NCI-H748 (cell line): ENCODE measurements around the gene KRTAP10-5.
A peak's percentile ranks its signal among the peaks of the same experiment; 100 is the strongest.
"Not testable (repeated sequence)": the region's sequence is repeated elsewhere in the genome, so short reads cannot be mapped to it uniquely, and the experiment has no call there.

ENCODE experiments used
- DNase-seq: peaks from one replicate; lab custom pipeline; 2025; ENCODE audit not compliant: unreplicated experiment; lab: John Stamatoyannopoulos, UW

The KRTAP10-5 gene

DNA sequence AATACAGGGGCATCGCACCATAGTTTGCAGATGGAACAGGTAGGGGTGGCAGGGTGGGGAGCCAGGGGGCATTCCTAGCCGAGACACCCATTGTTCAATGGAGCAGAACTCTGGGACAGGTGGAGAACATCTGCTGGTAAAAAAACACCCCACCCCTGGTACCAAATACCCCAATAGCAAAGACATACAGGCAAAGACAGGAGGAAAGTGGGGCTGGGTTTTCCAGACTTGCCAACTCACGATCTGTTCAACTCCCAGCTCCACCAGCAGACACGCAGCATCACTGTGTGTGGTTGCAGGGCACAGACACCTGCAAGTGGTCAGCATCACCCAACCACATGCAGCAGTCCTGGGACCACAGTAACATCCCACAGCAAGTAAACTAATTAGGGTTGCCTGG lies 31.1 kb upstream of the KRTAP10-5 start:
- DNase-seq = no peak

DNA sequence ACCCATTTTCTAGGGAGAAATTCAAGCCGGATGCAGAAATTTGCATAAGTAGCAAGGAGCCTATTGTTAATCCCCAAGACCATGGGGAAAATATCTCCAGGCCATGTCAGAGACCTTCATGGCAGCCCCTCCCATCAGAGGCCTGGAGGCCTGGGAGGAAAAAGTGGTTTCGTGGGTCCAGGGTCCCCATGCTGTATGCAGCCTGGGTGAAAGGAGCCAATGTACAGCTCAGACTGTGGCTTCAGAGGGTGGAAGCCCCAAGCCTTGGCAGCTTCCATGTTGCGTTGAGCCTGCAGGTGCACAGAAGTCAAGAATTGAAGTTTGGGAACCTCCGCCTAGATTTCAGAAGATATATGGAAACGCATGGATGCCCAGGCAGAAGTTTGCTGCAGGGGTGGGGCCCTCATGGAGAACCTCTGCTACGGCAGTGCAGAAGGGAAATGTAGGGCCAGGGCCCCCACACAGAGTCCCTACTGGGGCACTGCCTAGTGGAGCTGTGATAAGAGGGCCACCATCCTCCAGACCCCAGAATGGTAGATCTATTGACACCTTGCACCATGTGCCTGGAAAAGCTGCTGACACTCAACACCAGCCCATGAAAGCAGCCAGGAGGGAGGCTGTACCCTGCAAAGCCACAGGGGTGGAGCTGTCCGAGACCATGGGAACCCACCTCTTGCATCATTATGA lies 29.9 kb upstream of the KRTAP10-5 start:
- DNase-seq = not testable (repeated sequence)

DNA sequence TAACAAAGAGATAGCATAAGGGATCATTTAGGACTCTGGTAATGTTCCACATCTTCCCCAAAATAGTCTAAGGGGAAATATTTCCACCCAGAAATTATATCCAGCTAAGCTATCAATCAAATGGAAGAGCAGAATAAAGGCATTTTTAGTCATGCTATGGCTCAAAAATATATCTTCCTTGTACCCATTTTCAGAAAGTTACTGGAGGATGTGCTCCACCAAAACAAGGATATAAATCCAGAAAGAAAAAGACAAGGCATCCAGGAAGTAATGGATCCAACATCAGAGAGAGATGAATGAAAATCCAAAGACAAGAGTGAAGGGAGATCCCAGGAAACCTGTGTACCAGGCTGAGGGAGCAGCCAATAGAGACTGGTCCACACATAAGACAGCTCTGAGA lies 28.8 kb upstream of the KRTAP10-5 start:
- DNase-seq = no peak

DNA sequence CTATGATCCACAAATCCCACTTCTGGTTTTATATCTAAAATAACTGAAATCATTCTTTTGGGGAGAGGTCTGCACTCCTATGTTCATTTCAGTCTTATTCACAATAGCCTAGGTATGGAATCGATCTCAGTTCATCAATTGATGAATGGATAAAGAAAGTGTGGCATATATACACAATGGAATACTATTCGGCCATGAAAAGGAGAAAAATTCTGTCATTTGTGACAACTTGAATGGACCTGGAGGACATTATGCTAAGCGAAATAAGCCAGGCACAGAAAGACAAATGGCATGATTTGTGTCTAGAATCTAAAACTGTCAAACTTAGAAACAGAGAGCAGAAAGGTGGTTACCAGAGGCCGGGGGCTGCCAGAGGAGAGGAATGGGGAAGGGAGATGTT lies 26.1 kb upstream of the KRTAP10-5 start:
- DNase-seq = no peak

DNA sequence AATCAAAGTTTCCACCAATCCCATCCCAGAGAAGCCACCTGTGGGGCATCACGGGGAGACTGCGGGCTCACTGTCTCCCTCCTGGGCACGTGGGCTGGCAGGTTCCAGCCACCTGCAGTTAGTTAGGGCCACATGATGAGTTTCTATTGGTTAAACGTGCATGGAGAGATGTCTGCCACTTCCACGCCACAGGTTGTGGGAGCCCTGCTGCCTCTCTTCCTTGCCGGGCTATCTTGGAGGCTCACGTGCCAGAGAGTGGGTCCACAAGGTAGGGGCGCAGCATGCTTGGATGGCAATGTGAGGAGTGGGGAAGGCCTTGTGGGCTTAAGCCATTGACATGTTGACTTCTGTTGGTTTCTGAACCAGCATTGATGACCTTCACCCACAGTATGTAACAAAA lies 23.5 kb upstream of the KRTAP10-5 start:
- DNase-seq = no peak

DNA sequence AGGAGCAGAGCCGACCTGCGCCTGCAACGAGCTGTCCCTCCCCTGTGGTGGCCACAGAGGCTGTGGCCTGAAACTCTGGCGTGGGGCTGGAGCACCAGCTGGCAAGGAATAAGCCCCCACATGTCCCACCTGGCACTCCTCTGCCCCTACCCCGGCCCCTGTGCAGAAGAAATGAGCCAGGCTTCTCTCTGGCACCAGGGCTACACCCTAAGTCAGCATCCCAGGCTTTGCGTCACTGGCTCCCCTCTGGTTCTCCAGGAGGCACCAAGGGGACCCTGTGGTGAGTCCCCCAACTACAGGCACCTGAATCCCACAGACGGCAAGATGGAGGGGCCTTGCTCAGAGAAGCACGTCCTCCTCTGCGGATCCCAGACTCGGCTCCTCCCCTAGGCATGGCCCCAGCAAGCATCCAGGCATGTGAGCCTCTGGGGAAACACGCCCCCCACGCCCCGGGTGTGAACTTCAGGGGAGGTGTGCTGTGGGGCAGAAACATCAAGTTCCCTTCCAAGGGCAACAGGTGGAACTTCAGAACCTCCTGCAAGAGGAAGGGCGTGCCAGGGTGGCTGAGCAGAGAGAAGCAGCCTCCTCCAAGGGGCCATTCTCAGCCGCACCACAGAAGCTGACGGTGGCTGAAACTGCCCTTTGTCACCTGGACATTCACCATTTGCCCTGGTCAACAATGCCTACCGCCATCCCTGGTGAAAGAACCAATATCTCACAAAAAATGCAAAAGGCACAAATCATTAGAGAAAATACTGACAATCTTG lies 22.9 kb upstream of the KRTAP10-5 start:
- DNase-seq = no peak

DNA sequence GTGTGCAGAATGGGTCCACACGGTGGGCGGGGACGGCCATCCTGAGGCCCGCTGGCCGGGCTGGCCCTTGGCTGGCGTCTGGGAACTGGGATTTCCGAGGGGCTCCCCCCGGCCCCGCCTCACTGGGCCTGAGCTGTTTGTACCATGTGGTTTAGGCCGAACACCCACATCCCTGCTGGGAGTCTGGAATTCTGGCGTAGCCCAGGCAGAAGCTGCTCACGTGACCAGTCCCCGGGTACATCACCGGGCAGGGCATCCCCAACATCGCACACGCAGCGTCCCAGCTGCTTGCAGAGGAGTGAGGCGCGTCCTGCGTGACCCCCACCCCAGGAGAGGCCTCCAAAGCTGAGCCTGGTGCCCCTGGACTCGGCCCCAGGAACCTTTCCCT lies 22.1 kb upstream of the KRTAP10-5 start:
- DNase-seq = no peak

DNA sequence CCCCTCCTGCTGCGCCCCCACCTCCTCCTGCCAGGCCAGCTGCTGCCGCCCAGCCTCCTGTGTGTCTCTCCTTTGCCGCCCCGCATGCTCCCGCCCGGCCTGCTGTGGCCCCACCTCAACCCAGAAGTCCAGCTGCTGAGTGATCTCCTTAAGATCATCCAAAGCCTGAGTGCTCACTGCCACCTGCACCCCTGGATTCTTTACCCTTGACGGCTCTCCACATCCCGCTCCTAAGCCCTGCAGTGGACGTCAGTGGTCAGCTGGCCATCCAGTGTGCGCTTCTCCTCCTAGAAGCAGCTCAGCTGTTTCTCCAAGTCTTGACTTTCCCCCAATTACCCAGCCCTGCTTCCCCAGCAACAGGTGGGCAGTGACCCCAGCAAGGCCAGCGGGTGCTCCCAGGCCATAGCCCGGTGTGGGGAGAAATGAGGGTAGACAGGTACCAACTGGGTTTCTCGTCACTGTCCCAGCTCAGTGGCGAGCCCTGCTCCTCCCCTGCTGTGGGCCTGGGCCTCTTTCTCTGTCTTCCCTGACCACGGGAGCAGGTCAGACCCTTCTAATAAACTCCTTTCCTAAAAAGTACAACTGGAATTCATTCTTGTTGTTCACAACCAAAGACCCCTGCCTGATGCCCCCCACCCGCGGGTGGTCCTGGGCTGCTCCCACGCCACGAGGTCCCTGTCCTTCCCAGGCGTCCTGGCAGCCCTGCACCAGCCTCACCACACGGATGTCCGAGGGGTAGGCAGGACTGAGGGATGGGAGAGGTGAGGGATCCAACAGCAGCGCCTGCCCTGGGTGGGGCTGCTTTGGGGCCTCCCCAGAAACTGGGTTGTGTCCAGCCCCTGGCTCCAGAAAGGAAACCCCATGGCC lies 21.4 kb upstream of the KRTAP10-5 start:
- no peak for DNase-seq

DNA sequence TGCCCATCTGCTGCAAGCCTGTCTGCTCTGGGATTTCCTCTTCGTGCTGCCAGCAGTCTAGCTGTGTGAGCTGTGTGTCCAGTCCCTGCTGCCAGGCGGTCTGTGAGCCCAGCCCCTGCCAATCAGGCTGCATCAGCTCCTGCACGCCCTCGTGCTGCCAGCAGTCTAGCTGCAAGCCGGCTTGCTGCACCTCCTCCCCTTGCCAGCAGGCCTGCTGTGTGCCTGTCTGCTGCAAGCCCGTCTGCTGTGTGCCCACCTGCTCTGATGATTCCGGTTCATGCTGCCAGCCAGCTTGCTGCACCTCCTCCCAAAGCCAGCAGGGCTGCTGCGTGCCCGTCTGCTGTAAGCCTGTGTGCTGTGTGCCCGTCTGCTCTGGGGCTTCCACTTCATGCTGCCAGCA lies 20.7 kb upstream of the KRTAP10-5 start:
- not testable (repeated sequence) for DNase-seq

DNA sequence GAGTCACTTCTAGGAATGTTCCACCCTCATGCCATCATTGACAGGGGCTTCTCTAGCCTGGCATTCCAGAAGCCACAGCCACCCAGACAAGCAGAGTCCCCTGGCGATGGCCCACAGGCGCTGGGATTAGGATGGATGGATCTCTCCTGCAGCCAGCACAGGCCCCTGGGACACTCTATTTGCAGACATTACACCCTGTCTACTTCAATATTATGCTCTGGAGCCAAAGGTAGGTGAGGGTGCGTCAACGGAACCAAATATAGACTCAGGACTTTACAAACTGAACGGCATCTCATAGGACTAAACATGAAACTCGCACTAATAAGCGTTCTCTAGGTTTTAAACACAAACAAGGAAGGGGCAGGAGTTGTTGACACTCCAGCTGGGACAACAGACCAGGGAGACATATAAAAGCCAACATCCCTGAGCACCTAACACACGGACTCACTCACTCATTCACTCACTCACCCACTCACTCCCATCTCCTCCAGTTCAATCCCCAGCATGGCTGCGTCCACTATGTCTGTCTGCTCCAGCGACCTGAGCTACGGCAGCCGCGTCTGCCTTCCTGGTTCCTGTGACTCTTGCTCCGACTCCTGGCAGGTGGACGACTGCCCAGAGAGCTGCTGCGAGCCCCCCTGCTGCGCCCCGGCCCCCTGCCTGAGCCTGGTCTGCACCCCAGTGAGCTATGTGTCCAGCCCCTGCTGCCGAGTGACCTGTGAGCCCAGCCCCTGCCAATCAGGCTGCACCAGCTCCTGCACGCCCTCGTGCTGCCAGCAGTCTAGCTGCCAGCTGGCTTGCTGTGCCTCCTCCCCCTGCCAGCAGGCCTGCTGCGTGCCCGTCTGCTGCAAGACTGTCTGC lies 19.9 kb upstream of the KRTAP10-5 start, which contains the start of gene KRTAP10-7:
TSS of gene KRTAP10-7 (plus strand) at position 480 of the 861 bp plus-strand sequence. CDS start at position 505, 25 bp downstream.
- not testable (repeated sequence) for DNase-seq

DNA sequence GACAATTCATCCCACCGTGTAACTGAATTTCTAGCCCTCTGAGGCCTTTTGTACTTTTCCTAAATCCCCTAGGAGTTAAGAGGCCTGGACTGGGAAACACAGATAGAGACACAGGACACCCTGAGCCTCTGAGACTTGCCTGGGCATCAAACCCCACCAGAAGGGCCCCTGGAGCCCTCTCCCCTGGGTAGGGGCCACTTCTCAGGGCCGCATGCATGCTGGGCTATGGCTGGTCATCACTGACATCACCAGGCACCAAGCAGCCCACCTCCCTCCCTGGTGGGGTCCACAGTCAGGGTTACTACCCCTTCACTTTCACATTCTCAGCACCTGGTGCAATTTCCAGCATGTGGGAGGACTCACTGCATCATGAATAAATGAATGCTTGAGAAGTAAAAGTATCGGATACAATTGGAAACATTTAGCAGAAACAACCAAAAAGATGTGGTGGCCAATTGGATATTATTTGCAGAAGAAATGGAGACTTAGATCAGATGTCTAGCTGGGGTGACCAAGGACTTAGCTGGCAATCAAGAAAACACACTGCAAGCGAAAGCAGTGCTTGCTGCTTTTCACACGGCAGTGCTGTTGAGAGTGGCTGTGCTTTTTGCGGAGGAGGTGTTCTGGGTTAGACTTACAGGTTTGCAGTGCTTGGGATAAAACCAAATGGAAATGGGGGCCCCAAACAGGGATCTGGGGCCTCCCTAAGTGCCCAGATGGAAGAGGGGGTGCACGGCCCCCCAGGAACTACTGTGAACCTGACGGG lies 19.0 kb upstream of the KRTAP10-5 start:
- DNase-seq = no peak

DNA sequence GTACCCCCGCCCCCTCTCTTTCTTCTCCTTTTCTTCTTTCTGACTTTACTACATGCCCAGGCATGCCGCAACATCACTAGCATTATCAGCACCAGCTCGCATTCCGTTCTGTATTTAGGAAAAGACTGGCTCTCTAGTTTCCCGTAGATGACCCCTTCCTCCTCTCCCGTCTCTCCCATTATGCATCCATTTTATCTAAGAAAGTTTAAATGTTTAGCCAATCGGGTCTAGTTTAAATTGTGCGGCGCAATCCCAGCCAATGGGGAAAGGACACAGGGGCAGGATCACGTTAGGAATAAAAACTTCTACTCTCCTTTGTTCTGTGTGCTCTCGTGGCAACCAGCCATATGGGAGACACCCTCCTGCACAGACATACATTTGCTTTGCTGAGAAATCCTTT lies 17.7 kb upstream of the KRTAP10-5 start:
- no peak for DNase-seq

DNA sequence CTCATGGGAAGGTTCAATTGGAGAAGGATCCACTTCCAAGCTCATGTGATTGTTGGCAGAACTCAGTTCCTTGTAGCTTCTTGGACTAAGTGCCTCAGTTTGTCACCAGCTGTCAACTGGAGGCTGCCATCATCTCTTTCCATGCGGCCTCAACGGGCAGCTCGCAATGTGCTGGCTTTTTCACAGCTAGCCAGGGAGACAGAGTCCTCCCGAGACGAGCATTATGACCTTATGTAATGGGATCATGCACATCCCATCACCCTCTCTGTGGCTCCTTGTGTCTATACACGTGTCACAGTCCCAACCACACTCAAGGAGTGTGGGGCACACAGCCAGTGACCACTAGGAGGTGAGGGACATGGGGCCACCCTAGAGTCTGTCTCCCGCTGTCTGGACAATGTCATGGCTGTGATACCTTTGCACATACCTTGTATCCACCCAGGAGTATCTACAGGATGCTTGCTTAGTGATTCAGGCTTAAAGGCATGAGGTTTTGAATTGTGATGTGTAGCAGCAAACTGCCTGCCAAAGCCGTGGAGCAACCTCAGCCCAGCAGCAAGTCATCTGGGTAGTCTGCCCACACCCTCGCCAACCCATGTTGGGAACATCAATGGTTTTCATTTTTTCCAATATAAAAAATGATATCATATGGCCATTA lies 15.8 kb upstream of the KRTAP10-5 start:
- no peak for DNase-seq

DNA sequence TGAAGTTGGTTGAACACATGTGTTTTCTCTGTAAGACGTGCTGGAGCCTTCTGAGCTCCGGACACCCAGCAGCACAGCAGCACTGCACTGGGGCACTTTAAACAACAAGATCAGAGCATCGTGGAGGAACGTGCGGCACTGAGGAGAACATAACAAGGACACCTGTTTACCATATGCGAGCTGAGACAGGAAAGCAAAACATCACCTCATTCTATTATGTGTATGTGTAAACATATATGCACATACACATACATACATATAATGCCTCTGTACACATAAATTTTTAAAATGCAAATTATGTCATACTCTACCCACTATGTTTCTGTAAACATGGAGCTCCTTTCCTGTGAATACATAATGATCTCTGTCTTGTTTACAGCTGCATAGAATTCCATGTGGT lies 15.1 kb upstream of the KRTAP10-5 start:
- no peak for DNase-seq

DNA sequence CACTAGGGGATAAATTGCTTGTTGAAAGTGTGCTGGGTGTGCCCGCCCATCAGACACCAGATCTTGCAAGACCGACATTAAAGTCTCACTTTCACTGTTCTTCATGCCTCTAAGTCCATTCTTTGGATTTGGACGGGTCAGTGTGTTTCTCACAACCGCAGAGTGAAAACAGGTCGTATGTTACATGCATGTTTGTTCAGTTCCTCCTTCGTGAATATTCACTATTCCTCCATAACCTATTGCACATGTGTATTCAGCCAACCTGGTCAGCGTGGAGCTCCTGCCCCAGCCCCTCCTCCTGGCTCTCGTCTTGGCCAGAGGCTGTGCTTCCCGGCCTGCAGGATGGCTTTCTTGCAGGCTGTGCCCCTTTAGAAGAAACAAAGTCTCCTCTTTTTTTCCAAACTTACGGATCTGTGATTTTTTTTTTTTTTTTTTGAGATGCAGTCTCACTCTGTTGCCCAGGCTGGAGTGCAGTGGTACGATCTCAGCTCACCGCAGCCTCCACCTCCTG lies 14.1 kb upstream of the KRTAP10-5 start:
- no peak for DNase-seq

DNA sequence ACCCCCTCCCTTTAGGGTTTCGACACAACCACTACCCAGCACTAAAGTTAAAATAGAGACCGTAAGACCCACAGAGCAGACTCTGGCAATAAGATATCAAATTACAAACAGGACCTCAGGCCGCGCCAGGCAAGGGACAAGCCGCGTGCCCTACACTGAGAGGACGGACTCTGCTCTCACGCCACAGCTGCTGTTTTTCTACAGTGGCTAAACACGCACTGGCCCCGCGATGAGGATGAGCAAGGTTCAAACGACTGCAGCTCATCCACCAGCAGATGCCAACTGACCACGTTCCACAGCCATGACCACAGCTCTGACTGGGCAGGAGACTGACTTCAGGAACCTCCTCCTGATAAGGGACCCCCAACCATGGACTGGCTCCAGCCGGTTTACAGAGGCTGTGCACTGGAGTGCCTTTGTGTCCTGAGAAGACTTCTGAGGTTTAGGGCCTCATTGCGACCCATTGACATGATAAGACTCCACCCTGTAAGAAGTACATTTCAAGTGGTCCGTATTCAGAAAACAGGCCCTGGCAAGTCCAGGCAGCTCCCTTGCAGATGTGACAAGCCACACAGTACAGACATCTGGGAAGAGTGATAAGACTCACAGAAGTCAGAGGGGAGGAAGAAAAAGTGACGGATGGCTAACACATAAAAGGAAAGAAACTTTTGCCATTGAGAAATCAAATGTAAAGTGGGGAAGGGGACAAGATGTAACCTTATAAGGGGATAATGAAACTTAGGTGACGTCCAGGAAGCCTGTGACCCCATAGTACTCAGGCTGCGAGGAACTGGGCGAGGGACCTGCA lies 13.4 kb upstream of the KRTAP10-5 start:
- DNase-seq = peak; percentile 37

DNA sequence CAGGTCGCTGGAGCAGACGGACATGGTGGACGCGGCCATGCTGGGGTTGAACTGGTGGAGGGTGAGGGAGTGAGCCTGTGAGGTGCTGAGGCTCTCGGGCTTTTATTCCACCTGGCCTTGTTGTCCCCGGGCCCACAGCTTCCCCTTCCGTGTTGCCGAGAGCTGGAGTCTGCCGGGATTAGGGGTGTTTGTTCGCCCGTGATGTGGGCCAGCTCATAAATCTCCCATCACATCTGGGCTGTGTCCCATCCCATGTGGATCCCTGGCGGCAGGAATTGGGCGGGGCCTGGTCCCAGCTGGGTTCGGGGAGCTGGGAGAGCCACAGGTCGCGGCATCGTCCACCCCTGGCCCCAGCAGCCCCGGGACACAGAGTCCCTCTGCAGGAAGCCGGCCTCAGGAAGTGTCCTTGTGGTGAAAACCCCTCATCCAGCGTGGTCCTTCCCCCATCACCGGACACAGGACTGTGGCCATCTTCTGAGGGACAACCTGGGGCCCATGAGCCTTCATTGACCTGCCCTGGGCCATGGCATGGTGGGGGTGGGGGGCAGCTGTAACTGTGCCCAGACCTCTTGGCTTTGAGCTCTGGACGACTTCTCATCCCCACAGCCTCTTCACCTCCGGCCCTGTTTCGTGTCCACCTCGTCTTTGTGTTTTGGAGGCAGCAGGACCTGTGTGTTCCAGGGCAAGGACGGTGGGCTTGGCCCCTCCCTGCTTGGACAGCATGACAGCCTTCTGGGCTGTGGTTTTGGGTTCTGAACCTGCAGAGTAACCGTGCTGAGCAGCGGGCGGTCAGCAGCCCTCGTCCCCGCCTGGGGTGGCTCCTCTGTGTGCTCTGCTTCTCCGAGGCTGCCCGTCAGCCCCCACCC lies 12.3 kb upstream of the KRTAP10-5 start, which contains the start of gene KRTAP10-6:
TSS of gene KRTAP10-6 (minus strand) at position 60 of the 866 bp plus-strand sequence. CDS start at position 39, 21 bp downstream.
- DNase-seq = no peak
